Right lobe of liver (tissue), 4 donors: ENCODE results near the gene RPS19.

Experiments used
- CTCF ChIP-seq, 4 donors: fragments of 200-600 bp in 3 of 4; fragments of 450-650 bp in 1 of 4; IDR thresholded peaks; one replicate each; pipeline versions ENCODE4 v1.5.1 to v1.8.0; 2016 to 2022; ENCODE audit warnings: antibody characterized with exemption in 4 of 4, mild to moderate bottlenecking in 2 of 4
- POLR2A ChIP-seq: fragments of 450-650 bp; IDR thresholded peaks from one replicate; pipeline ENCODE4 v1.6.1; 2017; ENCODE audit warnings: antibody characterized with exemption, mild to moderate bottlenecking
- donor health status: DM: no; HTN: no; CAD: no.
- donor health status: DM: no; HTN: no; CAD: no.
- donor health status: DM: no; HTN: yes; CAD: no.

GRCh38 chr19:41915776-41916414 lies 55.8 kb downstream of the RPS19 start:
- no peak for TF ChIP-seq CTCF (IDR thresholded peaks at IDR 0.05)
- no peak for TF ChIP-seq POLR2A
